Activated naive CD4-positive, alpha-beta T cell treated with anti-CD3 and anti-CD28 coated beads for 36 hours (primary cell): ENCODE results near the gene FAM107A. TPM values are rescaled to one million over a fixed set of nuclear protein-coding genes. Genes with fewer than 3 reads are reported as not detected.
A peak's percentile ranks its signal among the peaks of the same experiment; 100 is the strongest.

Experiments
- CTCF ChIA-PET: fragments of 350-600 bp; sonication (Branson Sonifier 250); formaldehyde crosslinking; loops from one replicate; lab custom pipeline; 2021; ENCODE audit warnings: antibody characterized with exemption; lab: Charles Lee
- DNase-seq: peaks from one replicate; pipeline ENCODE4 v3.0.0-alpha.2; 2020
- H3K27ac Mint-ChIP-seq: one replicate; pipeline ENCODE4 v1.8.0; 2021; ENCODE audit warnings: mild to moderate bottlenecking, mixed read lengths
- H3K27me3 Mint-ChIP-seq: one replicate; pipeline ENCODE4 v1.8.0; 2021; ENCODE audit warnings: low read depth, mixed read lengths
- H3K36me3 Mint-ChIP-seq: one replicate; pipeline ENCODE4 v1.8.0; 2021; ENCODE audit warnings: low read depth, mixed read lengths
- H3K4me1 Mint-ChIP-seq: one replicate; pipeline ENCODE4 v1.8.0; 2021; ENCODE audit warnings: low read depth, mixed read lengths
- H3K4me3 Mint-ChIP-seq: one replicate; pipeline ENCODE4 v1.8.0; 2021; ENCODE audit warnings: mild to moderate bottlenecking, moderate library complexity, mixed read lengths
- H3K9me3 Mint-ChIP-seq: one replicate; pipeline ENCODE4 v1.8.0; 2021; ENCODE audit warnings: mixed read lengths
- intact Hi-C: fragments of 100-400 bp; cut with micrococcal nuclease; formaldehyde crosslinking; loops from one replicate; pipeline ENCODE4 v1.15.1; 2023
- total RNA-seq, 2 experiments: library from RNA; stranded (reverse); gene quantifications; one replicate each; pipeline ENCODE4 v1.2.3, GENCODE V29; 2021

FAM107A gene
- total RNA-seq, 2 experiments from 2014 or later: not detected

DNA sequence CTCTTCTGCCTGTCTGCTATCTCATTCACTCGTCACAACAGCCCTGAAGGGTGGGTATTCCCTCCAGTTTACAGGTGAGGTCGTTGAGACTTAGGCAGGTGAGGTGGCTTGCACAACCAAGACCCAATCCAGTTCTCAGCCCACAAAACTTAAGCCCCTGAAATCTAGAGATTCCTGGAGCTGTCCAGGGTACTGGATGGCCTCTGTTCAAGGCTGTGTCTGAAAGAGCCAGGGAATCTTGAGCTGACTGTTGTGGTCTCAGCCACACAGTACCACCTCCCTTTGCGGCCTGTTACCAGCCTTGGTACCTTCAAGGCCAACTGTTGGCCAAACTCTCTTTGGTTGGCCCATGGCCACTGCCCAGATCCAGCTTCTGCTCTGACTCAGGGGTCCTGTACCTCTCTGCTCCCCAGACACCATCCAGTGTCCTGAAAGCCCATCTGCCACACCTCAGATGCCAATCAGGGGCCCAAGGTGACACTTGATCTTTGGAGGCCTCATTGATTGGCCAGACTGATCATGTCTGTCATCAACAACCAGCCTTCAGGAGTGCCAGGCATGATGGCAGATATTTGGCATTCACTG lies 10.9 kb upstream of the FAM107A start:
- Mint-ChIP-seq H3K36me3 (peaks cover 1% of the 10 kb centered on the region), H3K4me3 (no peak overlapping the region), H3K9me3 (no peaks in the 10 kb centered on the region), H3K27ac (no peak overlapping the region), H3K27me3 (peaks cover 39% of the 10 kb centered on the region), H3K4me1 (peaks cover 20% of the 10 kb centered on the region)
- intact Hi-C loops: loop anchor here (5.0 kb wide), 1 partner anchor 96 kb away; the partner anchor contains the start of gene KCTD6
- peak; percentile 37 for DNase-seq
- CTCF ChIA-PET: interaction anchor here (1.0 kb wide), 1 partner anchor 43 kb away, joined by 3 read pairs; no protein-coding TSS in a partner anchor

- H3K4me1 Mint-ChIP-seq: peaks cover 19% of the 10 kb centered on the region
- H3K9me3 Mint-ChIP-seq: no peaks in the 10 kb centered on the region
- DNase-seq: no peak
- CTCF ChIA-PET: interaction anchor here (0.6 kb wide), 1 partner anchor 1693 kb away, joined by 3 read pairs; no protein-coding TSS in a partner anchor
- no peak overlapping the region for H3K27ac Mint-ChIP-seq
- peaks cover 39% of the 10 kb centered on the region for H3K27me3 Mint-ChIP-seq
- H3K36me3 Mint-ChIP-seq: peaks cover 1% of the 10 kb centered on the region
- intact Hi-C loops: loop anchor here (5.0 kb wide), 1 partner anchor 94 kb away; the partner anchor contains the start of gene KCTD6
- no peak overlapping the region for H3K4me3 Mint-ChIP-seq
Observed at GRCh38 chr3:58586776-58587192, 9.6 kb upstream of the FAM107A start.

DNA sequence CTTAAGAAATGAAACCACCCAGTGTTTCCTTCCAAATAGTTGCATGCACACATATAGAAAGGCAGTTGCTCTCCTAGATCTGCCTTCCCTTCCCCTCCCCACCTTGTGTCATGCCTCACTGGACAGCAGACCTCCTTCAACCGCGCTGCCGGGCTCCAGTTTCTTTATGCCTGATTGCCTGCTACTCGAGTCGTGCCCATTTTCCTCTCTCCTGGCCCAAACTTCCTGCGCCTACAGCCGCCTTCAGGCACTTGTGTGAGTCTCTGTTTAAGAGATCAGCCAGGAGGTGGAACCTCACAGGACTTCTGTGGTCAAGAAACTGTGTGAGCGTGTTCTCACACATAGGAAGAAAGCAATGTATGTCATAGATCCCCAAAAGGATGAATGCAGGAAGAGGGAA lies 8.8 kb upstream of the FAM107A start:
- Mint-ChIP-seq H3K9me3 (no peaks in the 10 kb centered on the region), H3K27ac (no peak overlapping the region), H3K4me1 (peaks cover 17% of the 10 kb centered on the region), H3K4me3 (peak overlapping the region; percentile 82), H3K27me3 (peaks cover 36% of the 10 kb centered on the region), H3K36me3 (peaks cover 1% of the 10 kb centered on the region)
- CTCF ChIA-PET: interaction anchor here (0.6 to 3.0 kb wide), 3 partner anchors 18 to 532 kb away, joined by 4 to 34 read pairs (median 5); no protein-coding TSS in a partner anchor
- intact Hi-C loops: loop anchor here (5.0 kb wide), 1 partner anchor 94 kb away; the partner anchor contains the start of gene KCTD6
- no peak for DNase-seq

- CTCF ChIA-PET: interaction anchor here (0.6 to 3.0 kb wide), 8 partner anchors 11 to 533 kb away, joined by 3 to 34 read pairs (median 4); no protein-coding TSS in a partner anchor
- no peak overlapping the region for H3K27ac Mint-ChIP-seq
- peak; percentile 79 for DNase-seq
- H3K4me3 Mint-ChIP-seq: peak overlapping the region; percentile 82
- peaks cover 1% of the 10 kb centered on the region for H3K36me3 Mint-ChIP-seq
- H3K4me1 Mint-ChIP-seq: peaks cover 17% of the 10 kb centered on the region
- intact Hi-C loops: loop anchor here (5.0 kb wide), 1 partner anchor 93 kb away; the partner anchor contains the start of gene KCTD6
- no peaks in the 10 kb centered on the region for H3K9me3 Mint-ChIP-seq
- peaks cover 35% of the 10 kb centered on the region for H3K27me3 Mint-ChIP-seq
Observed at GRCh38 chr3:58585005-58585786, 8.0 kb upstream of the FAM107A start.

DNA sequence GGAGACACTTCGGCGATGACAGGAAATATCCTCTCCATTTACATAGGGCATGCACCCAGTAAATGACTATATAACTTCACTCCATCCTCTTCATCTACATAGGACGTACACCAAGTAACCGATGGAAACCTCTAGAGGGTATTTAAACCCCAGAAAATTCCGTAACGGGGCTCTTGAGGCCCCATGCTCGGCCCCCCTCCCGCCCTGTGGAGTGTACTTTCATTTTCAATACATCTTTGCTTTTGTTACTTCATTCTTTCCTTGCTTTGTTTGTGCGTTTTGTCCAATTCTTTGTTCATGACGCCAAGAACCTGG lies 7.5 kb upstream of the FAM107A start:
- H3K9me3 Mint-ChIP-seq: no peaks in the 10 kb centered on the region
- DNase-seq: peak; percentile 23
- intact Hi-C loops: loop anchor here (5.0 kb wide), 1 partner anchor 92 kb away; the partner anchor contains the start of gene KCTD6
- H3K4me3 Mint-ChIP-seq: peak overlapping the region; percentile 82
- peaks cover 17% of the 10 kb centered on the region for H3K4me1 Mint-ChIP-seq
- CTCF ChIA-PET: interaction anchor here (0.6 to 3.0 kb wide), 7 partner anchors 10 to 163 kb away, joined by 3 to 34 read pairs (median 5); no protein-coding TSS in a partner anchor
- no peak overlapping the region for H3K27ac Mint-ChIP-seq
- peaks cover 35% of the 10 kb centered on the region for H3K27me3 Mint-ChIP-seq
- H3K36me3 Mint-ChIP-seq: peaks cover 1% of the 10 kb centered on the region

DNA sequence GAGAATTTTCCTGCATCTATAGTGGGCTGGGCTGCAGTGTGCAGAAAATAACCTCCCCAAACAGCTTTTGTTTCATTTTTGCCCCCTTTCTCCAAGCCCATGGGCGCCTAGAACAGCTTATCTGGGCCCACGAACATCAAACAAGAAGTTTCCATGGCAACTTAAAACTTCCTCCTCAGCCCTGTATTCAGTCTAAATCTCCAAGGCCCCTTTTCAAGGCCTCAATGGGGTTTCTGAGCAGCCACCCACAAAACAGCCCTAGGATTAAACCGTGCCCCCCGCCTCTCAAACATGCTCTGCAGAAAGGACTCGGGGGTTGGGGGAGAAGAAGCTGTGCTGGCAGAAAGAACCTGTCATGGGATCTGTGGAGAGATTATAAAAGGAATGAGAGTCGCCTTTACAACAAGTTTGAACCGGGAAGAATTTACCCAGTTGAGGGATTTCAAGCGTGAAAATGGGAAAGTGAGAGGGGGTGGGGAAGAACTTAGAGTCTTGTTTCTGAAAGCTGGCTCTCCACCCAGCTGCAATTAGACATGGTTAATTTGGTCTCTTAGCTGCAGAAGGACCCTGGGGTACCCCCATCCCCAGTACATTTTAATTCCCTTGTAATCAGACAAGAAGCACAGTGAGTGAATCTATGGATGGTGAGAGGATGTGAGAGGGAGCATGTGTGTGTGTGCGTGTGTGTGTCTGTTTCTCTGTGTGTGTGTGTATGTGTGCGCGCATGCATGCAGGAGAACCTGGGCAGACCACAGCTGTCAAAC lies 4.3 kb upstream of the FAM107A start:
- Mint-ChIP-seq H3K27ac (no peak overlapping the region), H3K9me3 (no peaks in the 10 kb centered on the region), H3K27me3 (peaks cover 14% of the 10 kb centered on the region), H3K36me3 (peaks cover 1% of the 10 kb centered on the region), H3K4me3 (no peak overlapping the region), H3K4me1 (peaks cover 16% of the 10 kb centered on the region)
- CTCF ChIA-PET: interaction anchor here (0.9 to 1.3 kb wide), 3 partner anchors 14 to 50 kb away, joined by 3 read pairs; no protein-coding TSS in a partner anchor
- intact Hi-C loops: no loop called here
- DNase-seq: no peak

- H3K9me3 Mint-ChIP-seq: no peaks in the 10 kb centered on the region
- H3K27ac Mint-ChIP-seq: no peak overlapping the region
- no peaks in the 10 kb centered on the region for H3K36me3 Mint-ChIP-seq
- H3K27me3 Mint-ChIP-seq: peaks cover 8% of the 10 kb centered on the region
- H3K4me1 Mint-ChIP-seq: peaks cover 11% of the 10 kb centered on the region
- no peak overlapping the region for H3K4me3 Mint-ChIP-seq
- intact Hi-C loops: no loop called here
- DNase-seq: no peak
- CTCF ChIA-PET: interaction anchor here (0.9 to 1.3 kb wide), 2 partner anchors 16 to 50 kb away, joined by 3 read pairs; no protein-coding TSS in a partner anchor
Observed at GRCh38 chr3:58580826-58581327, 3.7 kb upstream of the FAM107A start.

GRCh38 chr3:58578873-58579272 lies 1.7 kb upstream of the FAM107A start:
- Mint-ChIP-seq H3K27me3 (no peaks in the 10 kb centered on the region), H3K4me3 (no peak overlapping the region), H3K36me3 (no peaks in the 10 kb centered on the region), H3K27ac (no peak overlapping the region), H3K9me3 (no peaks in the 10 kb centered on the region), H3K4me1 (no peaks in the 10 kb centered on the region)
- CTCF ChIA-PET: no interaction called here
- DNase-seq: no peak
- intact Hi-C loops: no loop called here

GRCh38 chr3:58576716-58577115 lies 475 bp downstream of the FAM107A start:
- intact Hi-C loops: no loop called here
- no peak for DNase-seq
- no peaks in the 10 kb centered on the region for H3K27me3 Mint-ChIP-seq
- CTCF ChIA-PET: interaction anchor here (14.9 kb wide), 1 partner anchor 53 kb away, joined by 256 read pairs; no protein-coding TSS in a partner anchor
- H3K4me3 Mint-ChIP-seq: no peak overlapping the region
- H3K36me3 Mint-ChIP-seq: no peaks in the 10 kb centered on the region
- H3K9me3 Mint-ChIP-seq: no peaks in the 10 kb centered on the region
- no peak overlapping the region for H3K27ac Mint-ChIP-seq
- H3K4me1 Mint-ChIP-seq: no peaks in the 10 kb centered on the region

- intact Hi-C loops: no loop called here
- no peaks in the 10 kb centered on the region for H3K9me3 Mint-ChIP-seq
- no peaks in the 10 kb centered on the region for H3K27me3 Mint-ChIP-seq
- no peak for DNase-seq
- no peak overlapping the region for H3K27ac Mint-ChIP-seq
- no peaks in the 10 kb centered on the region for H3K4me1 Mint-ChIP-seq
- no peak overlapping the region for H3K4me3 Mint-ChIP-seq
- no peaks in the 10 kb centered on the region for H3K36me3 Mint-ChIP-seq
- CTCF ChIA-PET: interaction anchor here (14.9 kb wide), 1 partner anchor 54 kb away, joined by 256 read pairs; no protein-coding TSS in a partner anchor
Observed at GRCh38 chr3:58575971-58576652, 1.1 kb downstream of the FAM107A start.

- no peak for DNase-seq
- Mint-ChIP-seq H3K4me1 (no peaks in the 10 kb centered on the region), H3K4me3 (no peak overlapping the region), H3K9me3 (no peaks in the 10 kb centered on the region), H3K27ac (no peak overlapping the region), H3K36me3 (no peaks in the 10 kb centered on the region), H3K27me3 (no peaks in the 10 kb centered on the region)
- CTCF ChIA-PET: interaction anchor here (1.4 to 14.9 kb wide), 2 partner anchors 10 to 55 kb away, joined by 7 to 256 read pairs; no protein-coding TSS in a partner anchor
- intact Hi-C loops: no loop called here
Observed at GRCh38 chr3:58574682-58575081, 2.5 kb downstream of the FAM107A start.
